Measurements from ENCODE around the gene HDAC9.

The HDAC9 gene

DNA sequence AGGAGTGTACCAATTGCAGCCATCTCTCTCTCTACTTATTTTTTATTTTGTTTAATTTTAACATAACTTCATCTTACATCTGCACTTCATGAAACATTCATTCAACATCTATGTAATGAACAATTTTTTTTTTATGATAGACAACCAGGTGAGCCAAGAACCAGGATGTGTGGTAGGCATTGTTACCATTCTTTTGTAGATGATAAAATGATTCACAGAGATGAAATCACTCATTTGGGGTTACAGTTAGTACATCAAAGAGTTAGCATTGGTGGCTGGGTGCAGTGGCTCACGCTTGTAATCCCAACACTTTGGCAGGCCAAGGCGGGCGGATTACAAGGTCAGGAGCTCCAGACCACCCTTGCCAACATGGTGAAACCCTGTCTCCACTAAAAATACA, 127.8 kb downstream of the HDAC9 start:
- H3K27me3 ChIP-seq (ENCODE audit: control insufficient read depth, insufficient read depth, low read length), result no peaks in the 10 kb centered on the region
- no peaks in the 10 kb centered on the region for H3K4me1 ChIP-seq (ENCODE audit: control insufficient read depth, insufficient read depth, low read length)
- no peak overlapping the region for H3K4me3 ChIP-seq (ENCODE audit: low read depth, low read length)
- H3K36me3 ChIP-seq (ENCODE audit: control insufficient read depth, insufficient read depth, low read length), result no peaks in the 10 kb centered on the region
- H3K9ac ChIP-seq (ENCODE audit: low read depth, low read length), result no peak overlapping the region
- no peaks in the 10 kb centered on the region for H3K9me3 ChIP-seq (ENCODE audit: control insufficient read depth, insufficient read depth, low read length)

DNA sequence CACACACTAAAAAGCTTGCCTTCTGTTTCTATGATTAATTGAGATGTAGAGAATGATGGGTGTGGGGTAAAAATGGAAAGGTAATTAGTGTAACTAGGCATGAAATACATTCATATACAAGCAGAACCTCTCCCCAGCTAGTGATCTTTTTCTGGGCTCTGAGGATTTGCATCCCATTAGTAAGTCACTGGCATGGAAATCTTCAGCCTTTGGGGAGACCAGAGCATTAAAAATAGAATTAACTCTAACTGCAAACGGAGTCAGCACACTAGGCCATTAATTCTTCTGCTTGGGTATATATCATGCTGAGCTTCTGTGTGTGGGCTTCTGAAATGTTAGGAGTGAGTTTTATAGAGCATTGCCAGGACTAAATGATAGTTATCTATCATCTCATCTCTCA, 128.9 kb downstream of the HDAC9 start:
- no peaks in the 10 kb centered on the region for H3K4me1 ChIP-seq (ENCODE audit: control insufficient read depth, insufficient read depth, low read length)
- H3K9me3 ChIP-seq (ENCODE audit: control insufficient read depth, insufficient read depth, low read length), result no peaks in the 10 kb centered on the region
- no peak overlapping the region for H3K4me3 ChIP-seq (ENCODE audit: low read depth, low read length)
- H3K27me3 ChIP-seq (ENCODE audit: control insufficient read depth, insufficient read depth, low read length), result no peaks in the 10 kb centered on the region
- no peaks in the 10 kb centered on the region for H3K36me3 ChIP-seq (ENCODE audit: control insufficient read depth, insufficient read depth, low read length)
- no peak overlapping the region for H3K9ac ChIP-seq (ENCODE audit: low read depth, low read length)

DNA sequence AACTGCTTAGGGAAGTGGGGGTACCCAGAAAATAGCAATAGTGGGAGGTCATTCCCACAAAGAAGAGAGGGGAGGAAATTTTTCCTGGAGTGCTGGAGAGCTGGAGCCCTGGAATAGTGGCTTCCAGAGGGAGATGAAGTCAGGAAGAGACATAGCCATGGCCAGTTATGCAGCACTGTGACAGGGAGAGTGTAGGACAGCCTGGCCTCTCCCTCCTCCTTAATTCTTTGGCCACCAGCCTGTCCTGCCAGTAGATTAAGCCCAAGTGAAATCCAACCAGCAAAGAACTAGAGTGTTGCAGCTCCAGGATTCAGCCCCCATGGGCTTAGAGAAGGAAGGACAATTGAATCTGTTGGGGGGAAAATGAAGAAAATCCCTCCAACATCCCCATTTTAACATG, 130.5 kb downstream of the HDAC9 start:
- H3K9ac ChIP-seq (ENCODE audit: low read depth, low read length), result no peak overlapping the region
- H3K9me3 ChIP-seq (ENCODE audit: control insufficient read depth, insufficient read depth, low read length), result no peaks in the 10 kb centered on the region
- no peaks in the 10 kb centered on the region for H3K36me3 ChIP-seq (ENCODE audit: control insufficient read depth, insufficient read depth, low read length)
- H3K4me3 ChIP-seq (ENCODE audit: low read depth, low read length), result no peak overlapping the region
- no peaks in the 10 kb centered on the region for H3K27me3 ChIP-seq (ENCODE audit: control insufficient read depth, insufficient read depth, low read length)
- H3K4me1 ChIP-seq (ENCODE audit: control insufficient read depth, insufficient read depth, low read length), result peaks cover under 1% of the 10 kb centered on the region

DNA sequence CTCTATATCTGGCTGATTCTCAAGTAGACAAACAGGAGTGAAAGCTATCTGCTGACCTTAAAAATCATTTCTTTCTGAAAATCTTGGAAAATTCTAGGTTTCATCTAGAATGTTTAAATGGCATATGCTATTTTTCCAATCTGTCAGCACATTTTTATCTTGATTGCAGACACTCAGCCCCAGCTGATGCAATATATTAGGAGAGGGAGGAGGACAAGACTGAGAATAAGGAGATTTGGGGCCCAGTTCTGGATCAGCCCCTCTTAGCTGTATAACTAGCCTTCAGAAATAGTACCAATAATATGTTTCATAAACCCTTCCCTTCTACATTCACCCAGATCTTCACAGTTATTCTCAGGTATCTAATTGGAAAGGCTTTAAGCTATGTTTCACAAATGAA, 131.2 kb downstream of the HDAC9 start:
- Histone ChIP-seq H3K9ac (ENCODE audit: low read depth, low read length) (no peak overlapping the region), H3K9me3 (ENCODE audit: control insufficient read depth, insufficient read depth, low read length) (no peaks in the 10 kb centered on the region), H3K4me3 (ENCODE audit: low read depth, low read length) (no peak overlapping the region), H3K4me1 (ENCODE audit: control insufficient read depth, insufficient read depth, low read length) (peaks cover 7% of the 10 kb centered on the region), H3K36me3 (ENCODE audit: control insufficient read depth, insufficient read depth, low read length) (no peaks in the 10 kb centered on the region), H3K27me3 (ENCODE audit: control insufficient read depth, insufficient read depth, low read length) (no peaks in the 10 kb centered on the region)

DNA sequence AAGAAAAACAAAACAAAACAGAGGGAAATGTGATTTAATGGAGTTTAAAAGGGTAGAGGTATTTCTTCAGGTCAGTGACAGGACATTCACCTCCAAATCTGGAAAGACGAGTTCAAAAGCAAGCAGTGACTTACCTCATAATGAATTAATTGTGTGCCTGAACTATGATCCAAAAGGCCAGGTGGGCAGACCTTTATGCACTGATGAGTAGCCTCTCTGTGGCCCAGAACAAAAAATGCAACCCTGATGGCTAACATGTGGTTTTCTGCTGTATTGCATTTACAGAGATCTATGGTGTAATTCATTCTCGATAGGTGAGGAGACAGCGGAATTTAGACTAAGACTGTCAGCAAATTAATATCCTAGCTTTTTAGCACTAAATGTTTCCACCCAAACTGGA, 142.0 kb downstream of the HDAC9 start:
- Histone ChIP-seq H3K9ac (ENCODE audit: low read depth, low read length) (no peak overlapping the region), H3K9me3 (ENCODE audit: control insufficient read depth, insufficient read depth, low read length) (no peaks in the 10 kb centered on the region), H3K27me3 (ENCODE audit: control insufficient read depth, insufficient read depth, low read length) (no peaks in the 10 kb centered on the region), H3K4me1 (ENCODE audit: control insufficient read depth, insufficient read depth, low read length) (no peaks in the 10 kb centered on the region), H3K4me3 (ENCODE audit: low read depth, low read length) (no peak overlapping the region), H3K36me3 (ENCODE audit: control insufficient read depth, insufficient read depth, low read length) (no peaks in the 10 kb centered on the region)

DNA sequence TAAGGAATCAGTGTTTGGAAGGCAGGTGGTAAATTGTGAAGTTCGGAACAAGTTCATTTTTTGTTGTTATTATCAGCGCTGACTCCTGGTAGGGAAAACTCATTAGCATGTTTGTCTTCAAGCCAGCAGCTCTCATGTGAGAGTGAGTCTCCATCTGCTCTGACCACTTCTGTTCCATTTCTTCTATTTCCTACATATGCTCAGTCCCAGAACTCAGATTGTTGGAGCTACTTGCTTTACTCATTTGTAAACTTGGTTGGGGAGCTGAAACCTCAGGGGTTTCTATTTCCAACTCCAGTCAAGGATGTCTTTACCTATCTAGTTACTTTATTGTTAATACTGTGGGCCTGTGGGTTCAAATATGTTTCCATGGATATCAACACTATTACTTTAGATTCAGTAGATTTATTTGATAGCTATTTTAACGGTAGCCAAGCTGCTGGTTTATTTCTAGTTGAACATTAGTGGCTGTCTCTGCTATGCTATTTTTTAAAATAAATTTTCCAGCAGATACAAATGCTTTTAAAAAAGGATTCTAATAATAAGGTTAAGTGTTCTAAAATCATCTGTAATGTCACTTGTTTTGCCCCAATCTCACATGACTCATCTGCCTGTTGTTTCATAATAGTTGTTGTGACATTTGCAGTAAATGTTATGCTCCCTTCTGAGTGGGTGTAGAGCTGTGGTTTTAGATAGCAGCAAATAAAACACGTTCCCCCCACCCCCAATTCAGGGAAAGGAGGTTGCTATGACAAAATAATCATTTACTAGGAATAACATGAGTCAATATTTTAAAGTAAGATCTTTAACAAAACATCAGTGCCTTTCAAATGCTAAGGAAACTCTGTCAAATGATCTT, 143.3 kb downstream of the HDAC9 start:
- Histone ChIP-seq H3K36me3 (ENCODE audit: control insufficient read depth, insufficient read depth, low read length) (no peaks in the 10 kb centered on the region), H3K9ac (ENCODE audit: low read depth, low read length) (no peak overlapping the region), H3K9me3 (ENCODE audit: control insufficient read depth, insufficient read depth, low read length) (no peaks in the 10 kb centered on the region), H3K4me1 (ENCODE audit: control insufficient read depth, insufficient read depth, low read length) (no peaks in the 10 kb centered on the region), H3K27me3 (ENCODE audit: control insufficient read depth, insufficient read depth, low read length) (no peaks in the 10 kb centered on the region), H3K4me3 (ENCODE audit: low read depth, low read length) (no peak overlapping the region)

DNA sequence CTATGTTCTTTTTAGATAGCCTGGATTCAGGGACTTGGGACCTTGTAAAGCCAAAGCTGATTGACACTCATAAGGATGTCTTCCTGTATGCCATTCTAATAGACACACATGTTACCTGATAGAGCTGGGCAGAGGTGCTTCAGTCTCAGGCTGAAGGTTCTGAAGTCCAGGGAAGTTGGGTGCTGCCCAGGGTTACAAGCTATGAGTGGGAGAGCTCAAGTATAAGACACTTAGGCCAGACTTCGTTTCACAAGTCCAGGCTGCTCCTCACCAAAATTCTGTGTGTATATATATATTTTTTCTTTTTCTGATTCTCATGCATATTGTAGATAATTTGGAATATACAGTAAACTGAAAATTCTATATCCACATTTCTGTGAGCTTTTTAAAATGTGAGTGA, 144.2 kb downstream of the HDAC9 start:
- no peaks in the 10 kb centered on the region for H3K36me3 ChIP-seq (ENCODE audit: control insufficient read depth, insufficient read depth, low read length)

DNA sequence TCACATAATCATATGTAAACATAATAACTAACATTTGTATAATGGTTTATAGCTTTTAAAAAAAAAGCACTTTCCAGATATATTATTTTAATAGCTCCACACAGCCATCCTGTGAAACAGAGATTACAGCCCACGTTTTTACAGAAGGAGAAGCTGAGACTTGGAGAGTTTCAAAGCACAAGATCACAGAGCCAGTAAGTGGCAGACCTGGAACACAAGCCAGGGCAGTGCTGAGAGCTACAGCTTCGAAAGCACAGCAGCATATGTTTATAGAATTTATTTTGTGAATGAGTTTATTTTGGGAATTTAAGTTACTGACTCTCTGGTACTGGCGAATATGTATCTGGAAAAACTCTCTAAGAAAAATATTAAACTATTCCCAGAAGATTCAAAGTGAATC, 149.4 kb downstream of the HDAC9 start:
- no peaks in the 10 kb centered on the region for H3K36me3 ChIP-seq (ENCODE audit: control insufficient read depth, insufficient read depth, low read length)

More for the DNA sequence above, 144.2 kb downstream of the HDAC9 start:
- no peak overlapping the region for H3K9ac ChIP-seq (ENCODE audit: low read depth, low read length)
- no peaks in the 10 kb centered on the region for H3K4me1 ChIP-seq (ENCODE audit: control insufficient read depth, insufficient read depth, low read length)
- H3K4me3 ChIP-seq (ENCODE audit: low read depth, low read length), result no peak overlapping the region
- no peaks in the 10 kb centered on the region for H3K27me3 ChIP-seq (ENCODE audit: control insufficient read depth, insufficient read depth, low read length)
- no peaks in the 10 kb centered on the region for H3K9me3 ChIP-seq (ENCODE audit: control insufficient read depth, insufficient read depth, low read length)

DNA sequence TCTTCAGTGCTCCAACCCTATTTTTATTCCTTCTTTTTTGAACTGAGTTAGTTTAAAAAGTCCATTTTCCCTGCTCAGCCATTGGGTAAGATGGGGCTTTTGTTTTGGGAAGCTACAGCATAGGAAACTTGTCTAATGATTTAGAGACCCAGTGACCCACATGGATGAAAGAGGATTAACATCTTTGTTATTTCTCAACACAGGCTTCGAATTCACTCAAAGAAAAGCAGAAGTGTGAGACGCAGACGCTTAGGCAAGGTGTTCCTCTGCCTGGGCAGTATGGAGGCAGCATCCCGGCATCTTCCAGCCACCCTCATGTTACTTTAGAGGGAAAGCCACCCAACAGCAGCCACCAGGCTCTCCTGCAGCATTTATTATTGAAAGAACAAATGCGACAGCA, 152.0 kb downstream of the HDAC9 start:
- Histone ChIP-seq H3K36me3 (ENCODE audit: control insufficient read depth, insufficient read depth, low read length) (no peaks in the 10 kb centered on the region), H3K4me1 (ENCODE audit: control insufficient read depth, insufficient read depth, low read length) (no peaks in the 10 kb centered on the region), H3K4me3 (ENCODE audit: low read depth, low read length) (no peak overlapping the region), H3K9me3 (ENCODE audit: control insufficient read depth, insufficient read depth, low read length) (no peaks in the 10 kb centered on the region), H3K9ac (ENCODE audit: low read depth, low read length) (no peak overlapping the region), H3K27me3 (ENCODE audit: control insufficient read depth, insufficient read depth, low read length) (no peaks in the 10 kb centered on the region)

More for the DNA sequence above, 149.4 kb downstream of the HDAC9 start:
- H3K9ac ChIP-seq (ENCODE audit: low read depth, low read length), result no peak overlapping the region
- H3K4me3 ChIP-seq (ENCODE audit: low read depth, low read length), result no peak overlapping the region
- no peaks in the 10 kb centered on the region for H3K4me1 ChIP-seq (ENCODE audit: control insufficient read depth, insufficient read depth, low read length)
- no peaks in the 10 kb centered on the region for H3K9me3 ChIP-seq (ENCODE audit: control insufficient read depth, insufficient read depth, low read length)
- H3K27me3 ChIP-seq (ENCODE audit: control insufficient read depth, insufficient read depth, low read length), result no peaks in the 10 kb centered on the region

DNA sequence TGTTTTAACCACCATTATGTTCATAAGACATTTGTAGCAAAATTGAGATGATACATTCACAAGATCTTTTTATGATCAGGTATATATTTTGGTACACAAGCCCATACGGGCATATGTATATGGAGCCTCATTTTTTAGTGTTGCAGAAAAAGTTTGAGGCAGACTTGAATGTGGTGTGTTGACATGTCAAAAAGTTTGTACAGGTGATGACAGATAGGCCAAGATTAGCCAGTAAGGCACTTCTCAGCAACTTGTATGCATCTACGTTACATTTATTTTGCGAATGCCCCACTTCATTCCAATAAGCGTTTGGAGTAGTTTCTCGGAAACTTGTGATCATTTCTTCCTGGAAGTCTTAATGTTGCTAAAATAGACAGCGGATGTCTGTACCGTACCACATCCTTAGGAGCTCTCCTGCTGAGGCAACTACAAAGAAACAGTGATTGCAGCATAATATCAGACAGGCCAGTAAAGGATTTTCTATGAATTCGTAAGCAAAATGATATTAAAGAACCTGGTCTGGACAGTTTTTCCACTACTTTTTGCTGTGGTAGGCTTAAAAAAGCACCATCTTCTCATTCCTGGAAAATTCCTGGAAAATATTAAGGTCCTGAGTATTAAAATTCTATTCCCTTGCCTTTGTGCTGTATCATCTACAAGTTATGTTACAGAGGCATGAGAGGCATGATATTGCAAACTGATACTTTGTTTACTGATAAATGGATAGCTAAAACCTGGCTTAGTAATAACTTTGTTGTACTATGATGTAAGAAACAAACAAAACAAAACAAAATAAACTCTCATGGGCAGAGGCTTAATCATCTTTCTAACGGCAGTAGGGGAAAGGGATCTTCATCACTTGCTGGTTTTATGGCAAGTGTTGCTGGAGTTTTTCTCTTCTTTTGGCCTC, 153.6 kb downstream of the HDAC9 start:
- H3K27me3 ChIP-seq (ENCODE audit: control insufficient read depth, insufficient read depth, low read length), result no peaks in the 10 kb centered on the region
- no peak overlapping the region for H3K4me3 ChIP-seq (ENCODE audit: low read depth, low read length)
- no peaks in the 10 kb centered on the region for H3K4me1 ChIP-seq (ENCODE audit: control insufficient read depth, insufficient read depth, low read length)
- no peaks in the 10 kb centered on the region for H3K36me3 ChIP-seq (ENCODE audit: control insufficient read depth, insufficient read depth, low read length)
- no peak overlapping the region for H3K9ac ChIP-seq (ENCODE audit: low read depth, low read length)
- no peaks in the 10 kb centered on the region for H3K9me3 ChIP-seq (ENCODE audit: control insufficient read depth, insufficient read depth, low read length)

DNA sequence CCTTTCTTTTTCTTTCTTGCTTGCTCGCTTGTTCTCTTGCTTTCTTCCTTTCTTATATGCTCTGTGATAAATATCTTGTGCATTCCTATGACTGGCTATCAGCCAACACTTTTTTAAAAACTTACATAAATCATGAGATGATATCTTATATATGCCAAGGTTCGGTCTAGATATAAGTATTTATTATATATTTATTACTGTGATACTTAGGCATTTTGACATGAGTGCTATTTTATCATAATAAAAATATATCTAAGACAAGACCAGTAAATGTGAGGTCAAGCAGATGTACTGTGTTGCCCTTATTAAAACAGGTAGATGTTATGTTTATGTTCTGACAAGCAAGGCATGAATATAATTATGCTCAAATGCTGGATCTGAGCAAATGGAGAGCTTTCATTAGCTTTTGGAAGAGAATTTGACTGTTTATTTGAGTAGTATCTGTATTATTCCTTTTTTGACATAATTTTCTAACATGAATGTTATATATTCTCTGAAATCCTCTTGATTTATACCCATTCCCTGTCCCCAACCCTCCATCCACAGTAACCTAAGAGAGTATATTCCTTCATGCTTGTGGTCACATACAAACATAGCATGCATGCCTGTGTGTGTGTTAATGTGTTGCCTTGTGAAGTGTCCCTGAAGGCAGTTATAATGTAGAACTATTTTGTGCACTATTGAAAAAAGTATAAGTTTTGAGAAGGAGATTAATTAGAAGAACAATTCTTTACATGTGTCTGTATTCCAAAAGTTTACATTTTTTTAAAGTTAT, 158.0 kb downstream of the HDAC9 start:
- no peaks in the 10 kb centered on the region for H3K36me3 ChIP-seq (ENCODE audit: control insufficient read depth, insufficient read depth, low read length)
- no peaks in the 10 kb centered on the region for H3K27me3 ChIP-seq (ENCODE audit: control insufficient read depth, insufficient read depth, low read length)
- H3K4me3 ChIP-seq (ENCODE audit: low read depth, low read length), result no peak overlapping the region
- peaks cover 6% of the 10 kb centered on the region for H3K4me1 ChIP-seq (ENCODE audit: control insufficient read depth, insufficient read depth, low read length)
- no peak overlapping the region for H3K9ac ChIP-seq (ENCODE audit: low read depth, low read length)
- no peaks in the 10 kb centered on the region for H3K9me3 ChIP-seq (ENCODE audit: control insufficient read depth, insufficient read depth, low read length)
